ENCODE data around the gene ANO8. TPM values are rescaled to one million over a fixed set of nuclear protein-coding genes. Genes with fewer than 3 reads are reported as not detected.

Gene ANO8
- total and polyA plus RNA-seq, 2 experiments from 2014 or later = 4.5 to 24.9 TPM

DNA sequence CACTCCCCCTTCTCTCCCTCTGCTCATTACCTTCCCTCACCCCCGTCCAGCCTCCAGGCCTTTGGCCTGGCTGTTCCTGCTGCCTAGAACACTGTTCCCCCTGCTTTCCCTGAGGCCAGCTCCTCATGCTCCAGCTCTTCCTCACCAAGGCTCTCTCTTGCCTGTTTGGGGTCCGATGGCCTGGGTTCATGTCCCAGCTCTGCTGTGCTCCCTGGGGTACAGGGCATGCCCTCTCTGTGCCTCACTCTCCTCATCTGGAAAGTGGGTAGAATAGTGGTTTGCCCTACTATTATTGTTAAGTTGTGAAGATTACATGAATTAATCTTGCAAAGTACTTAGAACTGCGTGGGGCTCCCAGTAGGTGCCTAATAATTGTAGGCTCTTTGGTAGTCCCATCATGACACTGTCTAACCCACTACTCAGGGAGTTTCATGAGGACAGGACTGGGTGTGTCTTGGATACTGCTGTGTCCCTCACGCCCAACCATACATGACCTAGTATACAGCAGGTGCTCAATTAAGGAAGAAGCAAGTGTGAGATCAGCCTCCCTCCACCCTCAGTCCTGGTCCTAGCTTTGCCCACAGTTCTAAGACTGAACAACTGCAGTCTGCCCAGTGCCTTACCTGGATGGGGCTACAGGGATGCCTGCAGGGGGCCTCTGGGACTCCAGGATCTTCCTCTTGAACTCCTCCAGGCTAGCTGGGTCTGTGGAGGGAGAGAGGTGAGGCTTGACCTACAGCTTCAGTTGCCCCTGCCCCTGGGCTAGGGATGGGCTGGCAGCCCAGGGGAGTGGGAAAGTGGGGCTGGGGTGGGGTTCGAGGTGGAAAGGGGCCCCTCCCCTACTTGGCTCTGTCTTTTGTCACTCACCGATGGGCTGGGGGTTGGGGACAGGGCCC, 25.5 kb upstream of the ANO8 start:
- no peaks in the 10 kb centered on the region for H3K9me2 ChIP-seq (ENCODE audit: insufficient read depth)
- H3K36me3 Mint-ChIP-seq (ENCODE audit: low read depth) = no peaks in the 10 kb centered on the region
- H3K4me1 ChIP-seq (ENCODE audit: insufficient read depth) = no peaks in the 10 kb centered on the region
- H3K4me3 ChIP-seq = no peak overlapping the region
- H3K27ac ChIP-seq (ENCODE audit: low read depth) = no peak overlapping the region
- no peaks in the 10 kb centered on the region for H3K36me3 ChIP-seq (ENCODE audit: insufficient read depth)
- no peak overlapping the region; the same call in 2 of the 3 replicates for H3K4me3 Mint-ChIP-seq
- no peak overlapping the region for H3K27ac Mint-ChIP-seq
- no peak overlapping the region for H3K4me2 ChIP-seq
- peaks cover 7% of the 10 kb centered on the region for H3K27me3 Mint-ChIP-seq (ENCODE audit: insufficient read depth, low read depth, poor library complexity)
- TF ChIP-seq, protein P1, sequence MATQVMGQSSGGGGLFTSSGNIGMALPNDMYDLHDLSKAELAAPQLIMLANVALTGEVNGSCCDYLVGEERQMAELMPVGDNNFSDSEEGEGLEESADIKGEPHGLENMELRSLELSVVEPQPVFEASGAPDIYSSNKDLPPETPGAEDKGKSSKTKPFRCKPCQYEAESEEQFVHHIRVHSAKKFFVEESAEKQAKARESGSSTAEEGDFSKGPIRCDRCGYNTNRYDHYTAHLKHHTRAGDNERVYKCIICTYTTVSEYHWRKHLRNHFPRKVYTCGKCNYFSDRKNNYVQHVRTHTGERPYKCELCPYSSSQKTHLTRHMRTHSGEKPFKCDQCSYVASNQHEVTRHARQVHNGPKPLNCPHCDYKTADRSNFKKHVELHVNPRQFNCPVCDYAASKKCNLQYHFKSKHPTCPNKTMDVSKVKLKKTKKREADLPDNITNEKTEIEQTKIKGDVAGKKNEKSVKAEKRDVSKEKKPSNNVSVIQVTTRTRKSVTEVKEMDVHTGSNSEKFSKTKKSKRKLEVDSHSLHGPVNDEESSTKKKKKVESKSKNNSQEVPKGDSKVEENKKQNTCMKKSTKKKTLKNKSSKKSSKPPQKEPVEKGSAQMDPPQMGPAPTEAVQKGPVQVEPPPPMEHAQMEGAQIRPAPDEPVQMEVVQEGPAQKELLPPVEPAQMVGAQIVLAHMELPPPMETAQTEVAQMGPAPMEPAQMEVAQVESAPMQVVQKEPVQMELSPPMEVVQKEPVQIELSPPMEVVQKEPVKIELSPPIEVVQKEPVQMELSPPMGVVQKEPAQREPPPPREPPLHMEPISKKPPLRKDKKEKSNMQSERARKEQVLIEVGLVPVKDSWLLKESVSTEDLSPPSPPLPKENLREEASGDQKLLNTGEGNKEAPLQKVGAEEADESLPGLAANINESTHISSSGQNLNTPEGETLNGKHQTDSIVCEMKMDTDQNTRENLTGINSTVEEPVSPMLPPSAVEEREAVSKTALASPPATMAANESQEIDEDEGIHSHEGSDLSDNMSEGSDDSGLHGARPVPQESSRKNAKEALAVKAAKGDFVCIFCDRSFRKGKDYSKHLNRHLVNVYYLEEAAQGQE (IDR thresholded peaks at IDR 0.05; ENCODE audit: unreplicated experiment) = no peak
- TF ChIP-seq ZNF114 (CRISPR knock-in tag; IDR thresholded peaks at IDR 0.05) = no peak
- no peak for TF ChIP-seq CREB1 (CRISPR knock-in tag; IDR thresholded peaks at IDR 0.05; ENCODE audit: low read depth)
- TF ChIP-seq, protein P2, sequence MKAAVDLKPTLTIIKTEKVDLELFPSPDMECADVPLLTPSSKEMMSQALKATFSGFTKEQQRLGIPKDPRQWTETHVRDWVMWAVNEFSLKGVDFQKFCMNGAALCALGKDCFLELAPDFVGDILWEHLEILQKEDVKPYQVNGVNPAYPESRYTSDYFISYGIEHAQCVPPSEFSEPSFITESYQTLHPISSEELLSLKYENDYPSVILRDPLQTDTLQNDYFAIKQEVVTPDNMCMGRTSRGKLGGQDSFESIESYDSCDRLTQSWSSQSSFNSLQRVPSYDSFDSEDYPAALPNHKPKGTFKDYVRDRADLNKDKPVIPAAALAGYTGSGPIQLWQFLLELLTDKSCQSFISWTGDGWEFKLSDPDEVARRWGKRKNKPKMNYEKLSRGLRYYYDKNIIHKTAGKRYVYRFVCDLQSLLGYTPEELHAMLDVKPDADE (IDR thresholded peaks at IDR 0.05) = no peak
- TF ChIP-seq EZH2 (IDR thresholded peaks at IDR 0.05; ENCODE audit: low read depth, unreplicated experiment) = no peak
- no peak for TF ChIP-seq EZH2phosphoT487 (IDR thresholded peaks at IDR 0.05; ENCODE audit: unreplicated experiment)
- TF ChIP-seq NANOG (IDR thresholded peaks at IDR 0.05; ENCODE audit: borderline replicate concordance) = no peak
- no peak overlapping the region for H2AFZ ChIP-seq
- DNase-seq (ENCODE audit: low spot score) = no peak
- no peaks in the 10 kb centered on the region for H3K9me3 Mint-ChIP-seq
- no peaks in the 10 kb centered on the region for H3F3A ChIP-seq (replicated peaks; ENCODE audit: low read depth)
- no peaks in the 10 kb centered on the region for H4K20me1 ChIP-seq (replicated peaks; ENCODE audit: insufficient read depth)
- ATAC-seq = no peak
- no peaks in the 10 kb centered on the region for H3K4me1 Mint-ChIP-seq
- H3K79me2 ChIP-seq (replicated peaks; ENCODE audit: insufficient read depth) = no peaks in the 10 kb centered on the region
- H3K27me3 ChIP-seq (ENCODE audit: insufficient read depth) = no peaks in the 10 kb centered on the region

DNA sequence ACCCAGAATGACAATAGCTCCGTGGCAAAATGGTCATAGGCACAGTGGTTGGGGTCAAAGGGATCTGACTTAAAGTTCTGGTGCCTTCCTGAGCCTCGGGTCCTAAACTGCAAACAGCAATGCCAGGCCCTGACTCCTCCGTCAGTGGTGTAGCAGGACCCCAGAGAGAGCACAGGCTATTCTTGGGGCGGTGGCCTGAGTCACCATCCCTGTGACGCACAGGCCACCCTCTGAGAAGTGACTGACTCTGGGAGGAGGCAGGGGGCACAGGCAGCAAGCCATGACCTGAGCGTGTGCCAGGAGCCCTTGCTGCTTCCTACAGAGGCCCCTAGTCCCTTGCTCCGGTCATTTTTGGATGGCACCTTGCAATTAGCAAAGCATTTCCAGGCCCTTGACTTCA, 23.7 kb upstream of the ANO8 start:
- ATAC-seq = no peak
- H3K9me2 ChIP-seq (ENCODE audit: insufficient read depth) = no peaks in the 10 kb centered on the region
- Mint-ChIP-seq H3K27ac (no peak overlapping the region), H3K36me3 (ENCODE audit: low read depth) (no peaks in the 10 kb centered on the region), H3K9me3 (no peaks in the 10 kb centered on the region), H3K4me1 (peaks cover 3% of the 10 kb centered on the region; the same call in 2 of the 3 replicates), H3K4me3 (no peak overlapping the region), H3K27me3 (ENCODE audit: insufficient read depth, low read depth, poor library complexity) (peaks cover 8% of the 10 kb centered on the region)
- H3K79me2 ChIP-seq (replicated peaks; ENCODE audit: insufficient read depth) = no peaks in the 10 kb centered on the region
- H4K20me1 ChIP-seq (replicated peaks; ENCODE audit: insufficient read depth) = no peaks in the 10 kb centered on the region
- H3K4me3 ChIP-seq = no peak overlapping the region
- no peaks in the 10 kb centered on the region for H3K36me3 ChIP-seq (ENCODE audit: insufficient read depth)
- TF ChIP-seq, protein P1 (IDR thresholded peaks at IDR 0.05; ENCODE audit: unreplicated experiment) = no peak
- TF ChIP-seq ZNF114 (CRISPR knock-in tag; IDR thresholded peaks at IDR 0.05) (no peak), ZNF331 (CRISPR knock-in tag; IDR thresholded peaks at IDR 0.05; ENCODE audit: low read depth) (no peak)
- no peak for DNase-seq (ENCODE audit: low spot score)
- no peaks in the 10 kb centered on the region for H3K27me3 ChIP-seq (ENCODE audit: insufficient read depth)
- H2AFZ ChIP-seq = no peak overlapping the region
- no peaks in the 10 kb centered on the region for H3K4me1 ChIP-seq (ENCODE audit: insufficient read depth)
- no peaks in the 10 kb centered on the region for H3F3A ChIP-seq (replicated peaks; ENCODE audit: low read depth)
- H3K27ac ChIP-seq (ENCODE audit: low read depth) = no peak overlapping the region
- H3K4me2 ChIP-seq = no peak overlapping the region
